ENCODE results near the gene SPECC1.

DNA sequence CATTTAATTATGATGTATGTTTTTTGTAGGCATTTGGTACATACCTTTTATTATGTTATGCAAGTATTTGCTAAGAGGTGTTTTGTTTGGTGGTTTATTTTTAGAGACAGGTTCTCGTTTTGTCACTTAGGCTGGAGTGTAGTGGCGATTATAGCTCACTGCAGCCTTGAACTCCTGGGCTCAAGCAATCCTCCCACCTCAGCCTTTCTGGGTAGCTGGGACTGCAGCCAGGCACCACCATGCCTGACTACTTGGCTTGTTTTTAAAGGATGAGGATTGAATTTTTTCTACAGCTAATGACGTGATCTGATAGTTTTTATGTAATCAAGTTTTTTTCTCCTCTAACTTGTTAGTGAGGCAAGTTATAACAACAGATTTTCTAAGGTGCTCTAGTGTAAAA is 199.6 kb downstream of the SPECC1 start:
- TF ChIP-seq POLR2A (IDR thresholded peaks at IDR 0.05; ENCODE audit: low read depth, low read length) = no peak
- TF ChIP-seq, protein P1, sequence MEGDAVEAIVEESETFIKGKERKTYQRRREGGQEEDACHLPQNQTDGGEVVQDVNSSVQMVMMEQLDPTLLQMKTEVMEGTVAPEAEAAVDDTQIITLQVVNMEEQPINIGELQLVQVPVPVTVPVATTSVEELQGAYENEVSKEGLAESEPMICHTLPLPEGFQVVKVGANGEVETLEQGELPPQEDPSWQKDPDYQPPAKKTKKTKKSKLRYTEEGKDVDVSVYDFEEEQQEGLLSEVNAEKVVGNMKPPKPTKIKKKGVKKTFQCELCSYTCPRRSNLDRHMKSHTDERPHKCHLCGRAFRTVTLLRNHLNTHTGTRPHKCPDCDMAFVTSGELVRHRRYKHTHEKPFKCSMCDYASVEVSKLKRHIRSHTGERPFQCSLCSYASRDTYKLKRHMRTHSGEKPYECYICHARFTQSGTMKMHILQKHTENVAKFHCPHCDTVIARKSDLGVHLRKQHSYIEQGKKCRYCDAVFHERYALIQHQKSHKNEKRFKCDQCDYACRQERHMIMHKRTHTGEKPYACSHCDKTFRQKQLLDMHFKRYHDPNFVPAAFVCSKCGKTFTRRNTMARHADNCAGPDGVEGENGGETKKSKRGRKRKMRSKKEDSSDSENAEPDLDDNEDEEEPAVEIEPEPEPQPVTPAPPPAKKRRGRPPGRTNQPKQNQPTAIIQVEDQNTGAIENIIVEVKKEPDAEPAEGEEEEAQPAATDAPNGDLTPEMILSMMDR (conservative IDR thresholded peaks at IDR 0.05; ENCODE audit: low read depth, low read length) = no peak
- TF ChIP-seq RAD21 (IDR thresholded peaks at IDR 0.05; ENCODE audit: low read length) = no peak
- no peak for TF ChIP-seq NFE2L2 (IDR thresholded peaks at IDR 0.05; ENCODE audit: low read depth, low read length)
- TF ChIP-seq CEBPB (IDR thresholded peaks at IDR 0.05; ENCODE audit: low read depth, low read length) = no peak
- TF ChIP-seq, protein P2, sequence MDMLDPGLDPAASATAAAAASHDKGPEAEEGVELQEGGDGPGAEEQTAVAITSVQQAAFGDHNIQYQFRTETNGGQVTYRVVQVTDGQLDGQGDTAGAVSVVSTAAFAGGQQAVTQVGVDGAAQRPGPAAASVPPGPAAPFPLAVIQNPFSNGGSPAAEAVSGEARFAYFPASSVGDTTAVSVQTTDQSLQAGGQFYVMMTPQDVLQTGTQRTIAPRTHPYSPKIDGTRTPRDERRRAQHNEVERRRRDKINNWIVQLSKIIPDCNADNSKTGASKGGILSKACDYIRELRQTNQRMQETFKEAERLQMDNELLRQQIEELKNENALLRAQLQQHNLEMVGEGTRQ (IDR thresholded peaks at IDR 0.05; ENCODE audit: low read depth, low read length) = no peak
- TF ChIP-seq MXI1 (IDR thresholded peaks at IDR 0.05; ENCODE audit: borderline replicate concordance, low read depth, low read length) = no peak

All from IMR-90 (cell line).